ENCODE measurements around the gene GRWD1.

The GRWD1 gene

DNA sequence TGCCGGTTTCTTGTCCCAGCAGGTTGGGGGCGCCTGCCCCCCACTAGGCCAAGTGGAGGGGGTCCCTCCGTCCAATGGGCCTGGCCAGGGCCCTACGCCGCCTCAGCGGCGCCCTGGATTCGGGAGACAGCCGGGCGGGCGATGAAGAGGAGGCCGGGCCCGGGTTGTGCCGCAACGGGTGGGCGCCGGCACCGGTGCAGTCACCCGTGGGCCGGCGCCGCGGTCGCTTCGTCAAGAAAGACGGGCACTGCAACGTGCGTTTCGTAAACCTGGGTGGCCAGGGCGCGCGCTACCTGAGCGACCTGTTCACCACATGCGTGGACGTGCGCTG, 15.8 kb downstream of the GRWD1 start:
- DNase-seq: no peak

DNA sequence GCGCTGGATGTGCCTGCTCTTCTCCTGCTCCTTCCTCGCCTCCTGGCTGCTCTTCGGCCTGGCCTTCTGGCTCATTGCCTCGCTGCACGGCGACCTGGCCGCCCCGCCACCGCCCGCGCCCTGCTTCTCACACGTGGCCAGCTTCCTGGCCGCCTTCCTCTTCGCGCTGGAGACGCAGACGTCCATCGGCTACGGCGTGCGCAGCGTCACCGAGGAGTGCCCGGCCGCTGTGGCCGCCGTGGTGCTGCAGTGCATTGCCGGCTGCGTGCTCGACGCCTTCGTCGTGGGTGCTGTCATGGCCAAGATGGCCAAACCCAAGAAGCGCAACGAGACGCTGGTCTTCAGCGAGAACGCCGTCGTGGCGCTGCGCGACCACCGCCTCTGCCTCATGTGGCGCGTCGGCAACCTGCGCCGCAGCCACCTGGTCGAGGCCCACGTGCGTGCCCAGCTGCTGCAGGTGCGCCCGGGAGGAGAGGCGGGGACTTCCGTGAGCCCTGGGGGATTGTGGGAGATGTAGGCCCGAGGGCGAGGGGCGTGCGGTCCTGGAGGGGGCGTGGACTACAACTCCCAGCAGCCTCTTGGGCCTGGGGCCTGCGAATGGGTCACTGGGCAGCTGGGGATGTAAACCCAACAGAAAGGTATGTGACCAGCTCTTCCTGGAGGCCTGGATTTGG, 16.3 kb downstream of the GRWD1 start:
- no peak for DNase-seq

DNA sequence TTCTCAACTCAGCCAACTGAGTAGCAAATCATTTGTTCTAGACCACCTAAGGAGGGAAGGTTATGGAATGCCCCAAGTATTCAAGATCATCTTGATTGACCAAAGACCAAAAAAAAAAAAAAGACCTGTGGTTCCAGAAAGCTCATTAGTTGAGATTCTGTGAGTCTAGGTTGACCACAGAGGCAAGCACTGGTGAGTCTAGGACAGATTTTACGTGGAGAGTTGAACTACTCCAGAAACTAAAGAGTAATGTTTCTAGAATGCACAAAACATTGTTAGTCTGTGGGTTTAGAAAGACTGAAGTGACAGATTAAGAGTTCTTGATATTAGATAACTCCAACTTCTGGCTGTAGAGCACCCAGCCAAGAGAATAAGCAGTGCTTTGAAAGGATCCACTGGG, 19.4 kb downstream of the GRWD1 start:
- no peak for DNase-seq

DNA sequence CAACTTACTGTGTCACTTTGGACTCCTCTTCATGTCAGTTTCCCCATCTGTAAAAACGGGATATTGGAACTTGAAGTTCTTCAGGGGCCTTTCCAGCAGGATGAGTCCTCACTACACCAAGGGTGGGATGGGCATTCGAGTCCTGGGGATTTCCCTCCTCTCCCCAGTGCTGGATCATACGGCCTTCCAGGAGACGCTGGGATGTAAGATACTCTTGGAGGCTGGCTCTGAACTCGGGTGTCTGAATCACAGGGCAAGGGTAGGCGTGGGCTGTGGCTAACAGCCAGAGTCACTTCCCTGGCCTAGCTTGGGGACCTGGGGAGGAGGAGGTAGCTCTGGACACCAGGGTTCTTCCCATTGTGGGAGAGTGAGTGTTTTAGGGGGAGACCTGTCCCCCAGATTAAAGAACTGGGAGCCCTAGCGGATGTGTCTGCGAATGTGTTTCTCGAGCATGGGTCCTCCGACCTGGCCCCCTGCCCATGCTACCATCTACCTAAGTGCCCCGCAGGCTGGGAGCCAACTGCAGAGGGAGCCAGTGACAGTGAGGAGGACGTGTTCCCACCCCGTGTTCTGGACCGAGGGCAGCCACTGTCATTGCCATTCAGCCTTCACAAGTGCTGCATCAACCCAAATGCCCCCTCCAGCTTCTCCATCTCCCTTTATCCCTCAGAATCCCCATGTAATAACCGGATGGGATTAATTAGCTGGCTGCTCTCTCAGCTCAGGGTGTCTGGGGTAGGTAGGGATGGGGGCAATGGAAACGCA, 21.0 kb downstream of the GRWD1 start:
- DNase-seq: no peak

DNA sequence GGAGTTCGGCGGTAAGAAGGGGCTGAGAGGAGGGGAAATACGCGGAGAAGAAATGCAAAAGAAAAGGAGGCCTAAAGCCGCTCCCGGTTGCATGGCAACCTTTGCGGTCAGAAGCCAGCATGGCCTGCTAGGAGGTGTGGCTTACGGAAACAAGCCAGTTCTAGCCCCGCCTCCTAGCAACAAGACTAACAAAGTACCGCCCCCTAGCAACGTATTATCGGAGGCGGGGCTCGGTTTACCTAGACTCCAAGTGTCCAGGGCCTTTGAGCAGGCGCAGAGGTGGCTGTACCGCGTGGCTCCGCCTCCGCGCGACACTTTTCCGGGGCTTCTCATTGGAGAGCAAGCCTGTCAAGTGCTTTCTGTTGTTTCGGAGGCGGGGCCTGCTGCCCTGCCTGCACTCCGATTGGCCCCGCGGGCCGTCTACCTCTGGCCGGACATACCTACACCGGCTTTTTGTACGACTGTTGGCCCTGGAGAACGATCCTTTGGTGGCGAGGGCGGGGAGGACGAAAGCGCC, 23.0 kb downstream of the GRWD1 start:
- peak; percentile 99 for DNase-seq

DNA sequence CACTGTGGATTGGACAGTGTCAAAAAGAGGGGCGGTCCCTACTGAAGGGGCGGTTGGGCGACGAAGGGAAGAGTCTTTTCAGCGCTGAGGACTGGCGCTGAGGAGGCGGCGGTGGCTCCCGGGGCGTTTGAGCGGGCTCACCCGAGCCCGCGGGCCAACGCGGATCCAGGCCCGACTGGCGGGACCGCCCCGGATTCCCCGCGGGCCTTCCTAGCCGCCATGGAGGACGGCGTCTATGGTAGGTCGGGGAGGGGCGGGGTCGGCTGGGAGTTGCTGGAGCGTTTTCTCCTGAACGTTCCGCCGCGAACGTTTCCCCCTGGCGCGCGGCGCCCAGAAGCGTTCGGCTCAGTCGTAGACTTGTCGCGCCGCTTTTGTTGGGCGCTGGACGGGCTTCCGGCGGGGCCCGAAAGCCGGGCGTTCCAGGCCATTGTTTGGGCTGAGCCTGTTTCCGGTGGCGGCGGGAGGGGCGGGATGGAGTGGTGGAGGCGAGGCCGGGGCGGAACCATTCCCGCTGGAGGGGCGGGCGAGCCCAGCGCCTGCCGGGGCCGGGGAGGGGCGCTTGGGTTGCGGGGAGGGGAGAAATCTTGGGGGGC, 23.6 kb downstream of the GRWD1 start, which contains the start of gene CYTH2:
TSS of gene CYTH2 (plus strand) at position 81 of the 593 bp plus-strand sequence. CDS start at position 220, 139 bp downstream.
- no peak for DNase-seq

DNA sequence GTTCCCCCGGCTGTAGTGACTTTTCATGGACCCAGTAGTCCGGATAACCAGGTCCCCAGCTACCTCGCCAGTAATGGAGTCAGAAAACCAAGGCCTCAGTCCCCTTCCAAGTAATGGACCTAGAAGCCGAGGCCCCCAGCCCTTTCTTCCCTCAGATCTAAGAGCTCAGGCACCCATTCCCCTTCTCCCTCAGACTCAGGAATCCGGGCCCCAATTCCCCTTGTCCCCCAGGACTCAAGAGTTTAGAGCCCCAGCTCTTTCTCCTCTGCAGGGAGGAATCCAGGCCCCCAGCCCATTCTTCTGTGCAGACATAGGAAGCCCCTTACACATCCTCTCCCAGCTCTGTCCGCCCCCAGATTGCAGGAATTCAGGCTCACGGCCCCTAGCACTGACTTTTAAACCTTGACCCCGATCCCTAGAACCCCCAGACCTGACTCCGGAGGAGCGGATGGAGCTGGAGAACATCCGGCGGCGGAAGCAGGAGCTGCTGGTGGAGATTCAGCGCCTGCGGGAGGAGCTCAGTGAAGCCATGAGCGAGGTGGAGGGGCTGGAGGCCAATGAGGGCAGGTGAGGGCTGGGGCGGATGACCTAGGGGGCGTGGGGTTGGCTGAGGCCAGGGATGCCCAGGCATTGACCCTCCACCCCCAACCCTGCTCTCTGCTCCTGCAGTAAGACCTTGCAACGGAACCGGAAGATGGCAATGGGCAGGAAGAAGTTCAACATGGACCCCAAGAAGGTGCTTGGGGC, 24.3 kb downstream of the GRWD1 start:
- no peak for DNase-seq

DNA sequence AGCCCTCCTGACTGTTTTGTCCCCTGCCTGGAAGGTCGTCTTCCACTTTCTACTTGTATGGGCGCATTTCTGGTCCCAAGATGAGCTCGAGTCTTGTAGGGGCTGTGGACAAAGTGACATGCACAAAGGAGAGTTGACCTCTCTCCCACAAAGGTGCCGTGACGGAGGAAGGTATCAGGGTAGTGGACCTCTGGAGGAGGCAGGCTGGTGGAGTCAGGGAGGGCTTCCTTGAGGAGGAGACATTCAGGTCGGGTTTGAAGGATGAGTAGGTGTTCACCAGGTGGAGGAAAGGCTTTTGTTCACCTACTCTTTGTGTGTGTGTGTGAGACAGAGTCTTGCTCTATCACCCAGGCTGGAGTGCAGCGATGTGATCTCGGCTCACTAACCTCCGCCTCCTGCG, 25.1 kb downstream of the GRWD1 start:
- DNase-seq: no peak

DNA sequence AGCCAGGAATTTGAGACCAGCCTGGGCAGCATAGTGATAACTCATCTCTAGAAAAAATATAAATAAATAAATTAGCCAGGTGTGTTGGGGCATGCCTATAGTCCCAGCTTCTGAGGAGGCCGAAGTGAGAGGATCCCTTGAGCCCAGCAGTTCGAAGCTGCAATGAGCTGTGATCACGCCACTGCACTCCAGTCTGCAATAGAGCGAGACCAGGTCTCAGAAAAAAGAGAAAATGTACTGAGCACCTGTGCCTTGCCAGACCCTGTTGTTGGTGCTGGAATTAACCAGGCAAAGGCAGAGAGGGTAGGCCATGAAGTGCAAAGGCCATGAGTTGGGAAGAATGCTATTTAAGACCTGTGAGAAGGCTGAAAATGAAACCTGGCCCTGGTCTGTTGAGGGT, 26.1 kb downstream of the GRWD1 start:
- no peak for DNase-seq

DNA sequence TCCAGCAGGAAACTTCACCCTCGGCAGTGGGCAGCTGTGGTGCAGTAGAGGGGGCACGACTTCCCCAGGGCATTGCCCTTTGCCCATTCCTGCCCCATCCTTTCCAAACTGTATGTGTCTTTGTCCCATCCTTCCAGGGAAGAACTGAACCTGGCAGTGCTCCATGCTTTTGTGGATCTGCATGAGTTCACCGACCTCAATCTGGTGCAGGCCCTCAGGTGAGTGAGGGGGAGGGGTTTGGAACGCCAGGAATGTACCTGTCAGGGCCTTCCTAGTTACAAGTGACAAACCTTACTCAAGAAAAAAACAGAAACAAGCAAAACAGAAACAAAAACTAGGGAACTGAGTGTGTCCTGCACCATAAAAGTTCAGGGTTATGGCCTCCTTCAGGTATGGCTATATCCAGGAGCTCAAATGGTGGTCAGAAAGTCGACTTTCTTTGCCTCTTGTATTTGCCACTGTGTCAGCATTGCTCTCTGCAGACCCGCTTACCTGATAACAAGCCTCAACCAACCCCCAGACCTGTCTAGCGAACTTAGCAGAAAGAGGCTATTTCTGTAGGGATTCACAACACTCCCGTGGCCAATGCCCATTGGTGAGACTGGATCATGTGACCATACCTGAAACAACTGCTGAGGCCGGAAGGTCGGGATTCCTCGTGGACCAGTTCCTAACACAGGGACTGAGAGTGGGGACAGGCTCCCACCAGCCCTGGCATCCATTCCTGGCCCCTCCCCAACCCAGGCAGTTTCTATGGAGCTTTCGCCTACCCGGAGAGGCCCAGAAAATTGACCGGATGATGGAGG, 27.6 kb downstream of the GRWD1 start:
- DNase-seq: no peak

DNA sequence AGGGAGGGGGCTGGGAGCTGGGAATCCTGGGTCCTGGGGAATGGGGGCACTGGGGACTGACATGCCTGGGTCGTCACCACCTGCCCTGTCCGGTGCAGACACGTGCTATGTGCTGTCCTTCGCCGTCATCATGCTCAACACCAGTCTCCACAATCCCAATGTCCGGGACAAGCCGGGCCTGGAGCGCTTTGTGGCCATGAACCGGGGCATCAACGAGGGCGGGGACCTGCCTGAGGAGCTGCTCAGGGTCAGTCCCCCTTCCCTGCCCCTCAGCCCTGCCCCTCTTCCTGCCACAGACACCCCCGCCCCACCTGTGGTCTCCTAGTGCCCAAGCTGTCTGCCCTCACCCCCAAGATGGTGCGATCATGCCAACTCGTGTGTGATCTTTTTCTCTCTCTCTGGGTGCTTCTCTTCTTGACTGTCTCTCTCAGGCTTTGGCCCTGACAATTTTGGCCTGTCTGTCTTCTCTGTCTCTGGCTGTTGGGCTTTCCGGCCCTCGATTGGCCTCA, 28.4 kb downstream of the GRWD1 start:
- DNase-seq: no peak

DNA sequence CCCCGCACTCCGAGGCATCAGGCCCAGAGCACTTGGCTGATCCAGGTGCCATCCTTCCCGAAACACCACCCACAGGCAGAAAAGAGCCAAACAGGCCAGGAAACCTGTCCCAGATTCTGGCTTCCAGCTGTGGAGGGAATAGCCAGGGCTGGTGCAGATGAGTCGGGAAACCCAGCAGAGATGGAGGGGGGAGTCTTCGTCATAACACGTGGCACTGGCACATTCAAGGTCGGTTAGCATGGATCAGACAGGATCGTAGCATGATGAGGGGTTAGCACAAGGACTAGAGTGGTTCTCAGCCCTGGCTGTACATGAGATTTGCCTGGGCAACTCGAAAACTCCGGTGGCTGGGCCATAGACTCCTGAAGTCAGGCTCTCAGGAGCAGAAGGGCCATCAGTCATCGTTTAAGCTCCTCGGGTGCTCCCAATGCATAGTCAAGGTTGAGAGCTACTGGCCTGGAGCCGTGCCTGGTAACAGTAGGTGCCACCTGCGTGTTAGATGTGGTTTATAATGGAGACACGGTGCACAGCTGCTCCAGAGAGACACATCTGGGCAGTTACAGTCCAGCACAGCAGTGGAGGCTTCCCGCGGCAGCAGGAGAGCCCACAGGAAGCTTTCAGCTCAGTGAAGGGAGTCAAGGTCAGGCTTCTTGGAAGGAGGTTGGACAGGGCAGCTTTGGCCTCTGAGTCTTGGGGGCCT, 29.7 kb downstream of the GRWD1 start:
- no peak for DNase-seq

DNA sequence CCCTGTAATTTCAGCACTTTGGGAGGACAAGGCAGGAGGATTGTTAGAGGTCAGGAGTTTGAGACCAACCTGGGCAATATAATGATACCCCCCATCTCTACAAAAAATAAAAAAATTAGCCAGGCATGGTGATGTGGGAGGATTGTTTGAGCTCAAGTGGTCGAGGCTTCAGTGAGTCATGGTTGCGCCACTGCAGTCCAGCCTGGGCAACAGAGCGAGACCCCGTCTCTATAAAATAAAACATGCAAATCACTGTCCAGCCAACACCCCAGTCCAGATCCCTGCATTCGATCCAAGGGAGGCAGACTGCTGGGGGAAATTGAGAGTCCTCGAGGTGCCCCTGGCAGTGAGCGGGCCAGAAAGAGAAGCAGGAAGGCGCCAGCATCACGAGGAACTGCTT, 30.4 kb downstream of the GRWD1 start:
- no peak for DNase-seq

DNA sequence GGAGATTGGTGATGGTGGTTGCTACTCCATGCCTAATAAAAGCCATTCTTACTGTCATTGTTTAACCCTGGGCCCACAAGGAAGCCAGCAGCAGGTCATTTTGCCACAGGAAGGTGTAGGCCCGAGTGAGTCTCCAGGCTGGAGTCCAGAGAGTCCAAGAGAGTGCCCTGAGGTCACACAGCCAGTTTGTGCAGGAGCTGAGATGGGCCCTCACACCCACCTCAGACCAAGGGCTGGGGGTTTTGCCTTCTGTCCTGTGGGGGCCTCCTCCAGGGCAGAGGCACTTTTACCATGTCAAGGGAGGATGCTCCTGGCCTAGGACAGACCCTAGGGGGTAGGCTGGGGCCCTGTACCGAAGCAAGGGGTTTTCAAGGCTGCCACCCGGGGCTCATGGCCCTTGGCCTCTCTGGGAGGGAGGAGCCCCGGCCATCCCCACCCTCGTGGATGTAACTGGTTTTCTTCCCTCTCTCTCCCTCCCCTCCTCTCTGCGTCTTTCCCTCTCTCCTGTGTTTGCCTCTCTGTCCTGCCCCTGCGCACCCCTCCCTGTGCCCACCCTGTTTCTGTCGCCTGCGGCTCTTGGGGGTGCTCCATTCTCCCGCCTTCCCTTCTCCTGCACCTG, 31.4 kb downstream of the GRWD1 start:
- no peak for DNase-seq

DNA sequence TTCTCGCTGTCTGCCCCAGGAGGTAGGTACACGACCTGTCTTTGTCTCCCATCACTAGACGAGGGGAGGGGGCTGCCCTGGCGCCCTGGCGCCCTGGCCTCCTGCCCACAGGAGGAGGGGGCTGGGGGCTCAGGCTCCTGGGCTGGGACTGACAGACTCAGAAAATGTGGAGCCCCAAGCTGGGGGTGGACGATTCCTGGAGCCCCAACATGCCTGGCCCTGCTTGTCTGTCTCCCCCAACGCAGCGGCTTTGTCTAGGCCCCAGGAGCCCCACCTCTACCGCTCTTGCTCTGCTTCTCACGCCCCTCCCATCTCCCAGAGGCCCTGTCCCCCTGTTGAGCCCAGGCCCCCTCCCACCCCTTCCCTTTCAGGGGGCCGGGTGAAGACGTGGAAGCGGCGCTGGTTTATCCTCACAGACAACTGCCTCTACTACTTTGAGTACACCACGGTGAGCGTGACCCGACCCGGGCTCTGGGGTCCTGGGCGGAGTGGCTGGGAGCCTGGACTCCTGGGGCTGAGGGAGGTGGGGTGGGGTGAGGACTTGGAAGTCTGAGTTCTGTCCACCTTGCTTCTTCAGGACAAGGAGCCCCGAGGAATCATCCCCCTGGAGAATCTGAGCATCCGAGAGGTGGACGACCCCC, 32.0 kb downstream of the GRWD1 start:
- no peak for DNase-seq

DNA sequence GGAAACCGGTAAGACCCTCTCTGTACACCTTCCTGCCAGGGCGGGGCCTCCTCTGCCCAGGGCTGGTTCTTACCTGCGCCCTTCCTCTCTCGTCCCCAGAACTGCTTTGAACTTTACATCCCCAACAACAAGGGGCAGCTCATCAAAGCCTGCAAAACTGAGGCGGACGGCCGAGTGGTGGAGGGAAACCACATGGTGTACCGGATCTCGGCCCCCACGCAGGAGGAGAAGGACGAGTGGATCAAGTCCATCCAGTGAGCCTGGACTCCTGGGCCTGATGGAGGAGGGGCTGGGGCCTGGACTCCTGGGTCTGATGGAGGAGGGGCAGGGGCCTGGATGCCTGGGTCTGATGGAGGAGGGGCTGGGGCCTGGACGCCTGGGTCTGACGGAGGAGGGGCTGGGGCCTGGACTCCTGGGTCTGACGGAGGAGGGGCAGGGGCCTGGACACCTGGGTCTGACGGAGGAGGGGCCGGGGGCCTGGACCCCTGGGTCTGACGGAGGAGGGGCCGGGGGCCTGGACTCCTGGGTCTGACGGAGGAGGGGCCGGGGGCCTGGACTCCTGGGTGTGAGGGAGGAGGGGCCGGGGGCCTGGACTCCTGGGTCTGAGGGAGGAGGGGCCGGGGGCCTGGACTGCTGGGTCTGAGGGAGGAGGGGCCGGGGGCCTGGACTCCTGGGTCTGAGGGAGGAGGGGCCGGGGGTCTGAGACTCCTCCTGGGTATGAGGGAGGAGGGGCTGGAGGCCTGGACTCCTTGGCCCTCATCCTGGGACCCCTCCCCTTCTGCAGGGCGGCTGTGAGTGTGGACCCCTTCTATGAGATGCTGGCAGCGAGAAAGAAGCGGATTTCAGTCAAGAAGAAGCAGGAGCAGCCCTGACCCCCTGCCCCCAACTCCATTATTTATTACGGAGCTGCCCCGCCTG, 32.8 kb downstream of the GRWD1 start:
- no peak for DNase-seq

DNA sequence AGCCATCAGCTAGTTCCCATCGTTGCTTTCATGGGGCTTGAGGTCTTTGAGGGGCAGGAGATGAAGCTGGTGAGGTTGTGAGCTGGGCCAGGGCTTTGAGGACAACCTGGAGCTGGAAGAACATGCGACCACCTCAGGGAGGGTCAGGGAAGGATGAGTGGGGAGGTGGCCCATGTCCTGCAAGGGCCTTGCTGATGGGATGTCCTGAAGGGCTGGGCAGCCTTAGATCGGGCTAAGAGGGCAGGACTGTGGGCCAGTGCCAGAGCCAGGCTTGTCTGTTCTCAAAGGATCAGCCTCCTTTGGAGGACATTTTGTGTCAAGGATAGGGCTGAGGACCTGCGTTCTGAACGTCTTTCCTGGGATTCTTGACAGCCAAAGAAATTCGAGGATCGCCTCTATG, 33.9 kb downstream of the GRWD1 start:
- DNase-seq: no peak

DNA sequence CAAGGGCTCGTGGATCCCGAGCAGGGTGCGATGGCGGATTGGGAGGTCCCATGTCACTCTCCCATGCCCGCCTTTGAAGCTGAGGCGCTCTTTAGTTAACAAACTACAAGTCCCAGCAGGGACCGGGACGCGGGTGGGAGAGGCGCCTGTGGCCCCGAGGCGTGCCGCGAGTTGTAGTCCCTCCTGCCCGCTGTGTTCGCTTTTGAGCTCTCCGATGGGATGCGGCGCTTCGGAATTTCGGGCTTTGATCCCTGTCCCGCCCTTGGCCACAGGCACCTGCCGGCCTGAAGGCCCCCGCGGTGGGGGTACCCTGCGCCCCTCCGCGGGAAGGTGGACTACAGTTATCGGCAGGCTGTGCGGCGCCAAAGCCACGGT, 34.4 kb downstream of the GRWD1 start:
- no peak for DNase-seq

Measured in KG1 (cell line).